ENCODE data around the gene CDKN2B. TPM values are rescaled to one million over a fixed set of nuclear protein-coding genes. Genes with fewer than 3 reads are reported as not detected.

The CDKN2B gene
- total and polyA plus RNA-seq, 2 of the 13 experiments (the other 11 are each of a cell fraction or from before 2014, with no cell fraction given) = 1.4 to 1.5 TPM

- Histone ChIP-seq H3K4me1 (ENCODE audit: insufficient read depth, low read length) (peaks cover 1% of the 10 kb centered on the region), H3K27me3 (ENCODE audit: control insufficient read depth in 1 of 2, insufficient read depth in 2 of 2, low read length in 2 of 2) (peaks cover 0 to 3% of the 10 kb centered on the region in 2 experiments; a peak in 1 of 5 replicates), H3K4me3 (replicated peaks in 1 of 3; ENCODE audit: insufficient read depth in 1 of 3, low read depth in 2 of 3, low read length in 3 of 3) (no peak overlapping the region), H3K9me3 (ENCODE audit: low read length) (no peaks in the 10 kb centered on the region), H3K79me2 (ENCODE audit: insufficient read depth, low read length) (no peaks in the 10 kb centered on the region), H2AFZ (ENCODE audit: low read length) (no peak overlapping the region), H4K20me1 (ENCODE audit: insufficient read depth, low read length) (no peaks in the 10 kb centered on the region), H3K27ac (ENCODE audit: extremely low read length, insufficient read depth, low read length) (no peak overlapping the region), H3K4me2 (ENCODE audit: low read depth, low read length) (no peak overlapping the region), H3K36me3 (replicated peaks in 1 of 2; ENCODE audit: control insufficient read depth in 1 of 2, insufficient read depth in 2 of 2, low read length in 2 of 2) (no peaks in the 10 kb centered on the region), H3K9ac (ENCODE audit: insufficient read depth, low read depth, low read length) (no peak overlapping the region)
- BruUV-seq (replicated peaks) = no TSS peak
- no peak for FAIRE-seq
- intact Hi-C loops (cut with micrococcal nuclease; ENCODE audit: unreplicated experiment) = no loop called here
- in situ Hi-C loops (cut with HindIII; ENCODE audit: extremely low pct_ligation_motif_present, low pct_unique_long_range_greater_than_20kb) = no loop called here
- no peak for TF ChIP-seq ZNF24 (IDR thresholded peaks at IDR 0.05)
- TF ChIP-seq ZNF329 (CRISPR knock-in tag; IDR thresholded peaks at IDR 0.05; ENCODE audit: low read depth) = no peak
- TF ChIP-seq TBL1XR1 (IDR thresholded peaks at IDR 0.05; ENCODE audit: borderline replicate concordance, low read length, partially characterized antibody) = no peak
- no peak for TF ChIP-seq RXRB (CRISPR knock-in tag; IDR thresholded peaks at IDR 0.05; ENCODE audit: borderline replicate concordance)
- no peak for TF ChIP-seq MAFK (conservative IDR thresholded peaks at IDR 0.05 in 1 of 2, IDR thresholded peaks at IDR 0.05 in 1 of 2; ENCODE audit: low read length in 2 of 2)
- no peak for TF ChIP-seq BATF2 (CRISPR knock-in tag; IDR thresholded peaks at IDR 0.05)
- no peak for TF ChIP-seq HMG20B (CRISPR knock-in tag; conservative IDR thresholded peaks at IDR 0.05)
- no peak for TF ChIP-seq BCL6 (CRISPR knock-in tag; IDR thresholded peaks at IDR 0.05)
- no peak for TF ChIP-seq ZBTB1 (CRISPR knock-in tag; IDR thresholded peaks at IDR 0.05; ENCODE audit: borderline replicate concordance)
- DNase-seq (ENCODE audit: low spot score) = no peak
- WGBS (ENCODE audit: low lambda C conversion rate) = 58% methylated on average over 9 of the region's 9 CpGs
- POLR2A ChIA-PET = no interaction called here
- CTCF ChIA-PET (ENCODE audit: low intra/inter-chr PET ratio, low total read pairs) = no interaction called here
- no peak for ATAC-seq
These were observed 20.8 kb downstream of the CDKN2B start for GRCh38 chr9:21988056-21988990.
